ENCODE results near the gene SLC22A12.
"Not testable (repeated sequence)": the region's sequence is repeated elsewhere in the genome, so short reads cannot be mapped to it uniquely, and the experiment has no call there.

The SLC22A12 gene

GRCh38 chr11:64590763-64591221, at the start of gene SLC22A12:
TSS of gene SLC22A12 (plus strand) at chr11:64591220. CDS start at chr11:64591557, 337 bp downstream.
- DNase-seq: no peak

GRCh38 chr11:64542172-64543125, 48.6 kb upstream of the SLC22A12 start:
- DNase-seq: no peak

GRCh38 chr11:64543818-64544217, 47.2 kb upstream of the SLC22A12 start:
- DNase-seq: no peak

- DNase-seq: no peak
Observed at GRCh38 chr11:64544616-64545296, 46.3 kb upstream of the SLC22A12 start.

- DNase-seq: no peak
Observed at GRCh38 chr11:64545619-64546018, 45.4 kb upstream of the SLC22A12 start.

GRCh38 chr11:64546176-64546575, 44.8 kb upstream of the SLC22A12 start:
- no peak for DNase-seq

- DNase-seq: no peak
Observed at GRCh38 chr11:64546600-64546999, 44.4 kb upstream of the SLC22A12 start.

- no peak for DNase-seq
Observed at GRCh38 chr11:64549969-64550368, 41.1 kb upstream of the SLC22A12 start.

- no peak for DNase-seq
Observed at GRCh38 chr11:64553554-64554201, 37.3 kb upstream of the SLC22A12 start.

- no peak for DNase-seq
Observed at GRCh38 chr11:64556044-64556720, 34.8 kb upstream of the SLC22A12 start.

- DNase-seq: no peak
Observed at GRCh38 chr11:64556721-64557250, 34.2 kb upstream of the SLC22A12 start.

GRCh38 chr11:64558065-64558745, 32.8 kb upstream of the SLC22A12 start:
- DNase-seq: no peak

GRCh38 chr11:64558869-64559268, 32.2 kb upstream of the SLC22A12 start:
- no peak for DNase-seq

GRCh38 chr11:64559351-64560138, 31.5 kb upstream of the SLC22A12 start:
- DNase-seq: no peak

- DNase-seq: no peak
Observed at GRCh38 chr11:64560139-64560771, 30.8 kb upstream of the SLC22A12 start.

- no peak for DNase-seq
Observed at GRCh38 chr11:64560941-64561340, 30.1 kb upstream of the SLC22A12 start.

- not testable (repeated sequence) for DNase-seq
Observed at GRCh38 chr11:64561429-64561828, 29.6 kb upstream of the SLC22A12 start.

- DNase-seq: no peak
Observed at GRCh38 chr11:64561984-64562722, 28.9 kb upstream of the SLC22A12 start.

- no peak for DNase-seq
Observed at GRCh38 chr11:64562723-64563351, 28.2 kb upstream of the SLC22A12 start.

All from NCI-H510A (cell line).